Measurements from ENCODE around the gene STAT5A. TPM values are rescaled to one million over a fixed set of nuclear protein-coding genes. Genes with fewer than 3 reads are reported as not detected.

The STAT5A gene
- total and polyA plus RNA-seq, 2 experiments from 2014 or later: 2.3 to 18.1 TPM

DNA sequence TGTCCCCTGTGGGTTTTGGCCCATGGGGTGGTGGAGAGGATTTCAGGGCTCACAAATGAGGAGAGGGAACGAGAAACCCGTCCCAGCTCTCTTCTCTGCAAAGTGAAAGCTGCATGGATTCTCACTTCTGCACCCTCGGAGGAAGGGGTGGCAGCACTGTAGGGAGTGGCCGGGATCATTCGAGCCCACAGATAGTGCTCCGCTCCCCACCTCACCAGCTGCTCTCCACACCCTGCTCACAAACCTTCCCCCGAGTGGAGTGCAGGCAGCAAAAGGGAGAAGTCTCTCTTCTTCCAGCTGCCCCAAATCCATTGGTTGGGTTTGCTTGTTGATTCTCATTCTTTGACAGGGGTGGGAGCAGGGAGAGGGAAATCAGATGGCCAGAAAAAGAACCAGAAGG, 20.1 kb downstream of the STAT5A start (continued):
- TF ChIP-seq, protein P1, sequence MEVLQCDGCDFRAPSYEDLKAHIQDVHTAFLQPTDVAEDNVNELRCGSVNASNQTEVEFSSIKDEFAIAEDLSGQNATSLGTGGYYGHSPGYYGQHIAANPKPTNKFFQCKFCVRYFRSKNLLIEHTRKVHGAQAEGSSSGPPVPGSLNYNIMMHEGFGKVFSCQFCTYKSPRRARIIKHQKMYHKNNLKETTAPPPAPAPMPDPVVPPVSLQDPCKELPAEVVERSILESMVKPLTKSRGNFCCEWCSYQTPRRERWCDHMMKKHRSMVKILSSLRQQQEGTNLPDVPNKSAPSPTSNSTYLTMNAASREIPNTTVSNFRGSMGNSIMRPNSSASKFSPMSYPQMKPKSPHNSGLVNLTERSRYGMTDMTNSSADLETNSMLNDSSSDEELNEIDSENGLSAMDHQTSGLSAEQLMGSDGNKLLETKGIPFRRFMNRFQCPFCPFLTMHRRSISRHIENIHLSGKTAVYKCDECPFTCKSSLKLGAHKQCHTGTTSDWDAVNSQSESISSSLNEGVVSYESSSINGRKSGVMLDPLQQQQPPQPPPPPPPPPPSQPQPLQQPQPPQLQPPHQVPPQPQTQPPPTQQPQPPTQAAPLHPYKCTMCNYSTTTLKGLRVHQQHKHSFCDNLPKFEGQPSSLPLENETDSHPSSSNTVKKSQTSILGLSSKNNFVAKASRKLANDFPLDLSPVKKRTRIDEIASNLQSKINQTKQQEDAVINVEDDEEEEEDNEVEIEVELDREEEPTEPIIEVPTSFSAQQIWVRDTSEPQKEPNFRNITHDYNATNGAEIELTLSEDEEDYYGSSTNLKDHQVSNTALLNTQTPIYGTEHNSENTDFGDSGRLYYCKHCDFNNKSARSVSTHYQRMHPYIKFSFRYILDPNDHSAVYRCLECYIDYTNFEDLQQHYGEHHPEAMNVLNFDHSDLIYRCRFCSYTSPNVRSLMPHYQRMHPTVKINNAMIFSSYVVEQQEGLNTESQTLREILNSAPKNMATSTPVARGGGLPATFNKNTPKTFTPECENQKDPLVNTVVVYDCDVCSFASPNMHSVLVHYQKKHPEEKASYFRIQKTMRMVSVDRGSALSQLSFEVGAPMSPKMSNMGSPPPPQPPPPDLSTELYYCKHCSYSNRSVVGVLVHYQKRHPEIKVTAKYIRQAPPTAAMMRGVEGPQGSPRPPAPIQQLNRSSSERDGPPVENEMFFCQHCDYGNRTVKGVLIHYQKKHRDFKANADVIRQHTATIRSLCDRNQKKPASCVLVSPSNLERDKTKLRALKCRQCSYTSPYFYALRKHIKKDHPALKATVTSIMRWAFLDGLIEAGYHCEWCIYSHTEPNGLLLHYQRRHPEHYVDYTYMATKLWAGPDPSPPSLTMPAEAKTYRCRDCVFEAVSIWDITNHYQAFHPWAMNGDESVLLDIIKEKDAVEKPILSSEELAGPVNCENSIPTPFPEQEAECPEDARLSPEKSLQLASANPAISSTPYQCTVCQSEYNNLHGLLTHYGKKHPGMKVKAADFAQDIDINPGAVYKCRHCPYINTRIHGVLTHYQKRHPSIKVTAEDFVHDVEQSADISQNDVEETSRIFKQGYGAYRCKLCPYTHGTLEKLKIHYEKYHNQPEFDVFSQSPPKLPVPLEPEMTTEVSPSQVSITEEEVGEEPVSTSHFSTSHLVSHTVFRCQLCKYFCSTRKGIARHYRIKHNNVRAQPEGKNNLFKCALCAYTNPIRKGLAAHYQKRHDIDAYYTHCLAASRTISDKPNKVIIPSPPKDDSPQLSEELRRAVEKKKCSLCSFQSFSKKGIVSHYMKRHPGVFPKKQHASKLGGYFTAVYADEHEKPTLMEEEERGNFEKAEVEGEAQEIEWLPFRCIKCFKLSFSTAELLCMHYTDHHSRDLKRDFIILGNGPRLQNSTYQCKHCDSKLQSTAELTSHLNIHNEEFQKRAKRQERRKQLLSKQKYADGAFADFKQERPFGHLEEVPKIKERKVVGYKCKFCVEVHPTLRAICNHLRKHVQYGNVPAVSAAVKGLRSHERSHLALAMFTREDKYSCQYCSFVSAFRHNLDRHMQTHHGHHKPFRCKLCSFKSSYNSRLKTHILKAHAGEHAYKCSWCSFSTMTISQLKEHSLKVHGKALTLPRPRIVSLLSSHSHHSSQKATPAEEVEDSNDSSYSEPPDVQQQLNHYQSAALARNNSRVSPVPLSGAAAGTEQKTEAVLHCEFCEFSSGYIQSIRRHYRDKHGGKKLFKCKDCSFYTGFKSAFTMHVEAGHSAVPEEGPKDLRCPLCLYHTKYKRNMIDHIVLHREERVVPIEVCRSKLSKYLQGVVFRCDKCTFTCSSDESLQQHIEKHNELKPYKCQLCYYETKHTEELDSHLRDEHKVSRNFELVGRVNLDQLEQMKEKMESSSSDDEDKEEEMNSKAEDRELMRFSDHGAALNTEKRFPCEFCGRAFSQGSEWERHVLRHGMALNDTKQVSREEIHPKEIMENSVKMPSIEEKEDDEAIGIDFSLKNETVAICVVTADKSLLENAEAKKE (CRISPR knock-in tag; IDR thresholded peaks at IDR 0.05): no peak
- no peak for TF ChIP-seq EZH2 (IDR thresholded peaks at IDR 0.05; ENCODE audit: low read depth, unreplicated experiment)
- TF ChIP-seq, protein P2, sequence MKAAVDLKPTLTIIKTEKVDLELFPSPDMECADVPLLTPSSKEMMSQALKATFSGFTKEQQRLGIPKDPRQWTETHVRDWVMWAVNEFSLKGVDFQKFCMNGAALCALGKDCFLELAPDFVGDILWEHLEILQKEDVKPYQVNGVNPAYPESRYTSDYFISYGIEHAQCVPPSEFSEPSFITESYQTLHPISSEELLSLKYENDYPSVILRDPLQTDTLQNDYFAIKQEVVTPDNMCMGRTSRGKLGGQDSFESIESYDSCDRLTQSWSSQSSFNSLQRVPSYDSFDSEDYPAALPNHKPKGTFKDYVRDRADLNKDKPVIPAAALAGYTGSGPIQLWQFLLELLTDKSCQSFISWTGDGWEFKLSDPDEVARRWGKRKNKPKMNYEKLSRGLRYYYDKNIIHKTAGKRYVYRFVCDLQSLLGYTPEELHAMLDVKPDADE (IDR thresholded peaks at IDR 0.05): no peak
- TF ChIP-seq, protein P3, sequence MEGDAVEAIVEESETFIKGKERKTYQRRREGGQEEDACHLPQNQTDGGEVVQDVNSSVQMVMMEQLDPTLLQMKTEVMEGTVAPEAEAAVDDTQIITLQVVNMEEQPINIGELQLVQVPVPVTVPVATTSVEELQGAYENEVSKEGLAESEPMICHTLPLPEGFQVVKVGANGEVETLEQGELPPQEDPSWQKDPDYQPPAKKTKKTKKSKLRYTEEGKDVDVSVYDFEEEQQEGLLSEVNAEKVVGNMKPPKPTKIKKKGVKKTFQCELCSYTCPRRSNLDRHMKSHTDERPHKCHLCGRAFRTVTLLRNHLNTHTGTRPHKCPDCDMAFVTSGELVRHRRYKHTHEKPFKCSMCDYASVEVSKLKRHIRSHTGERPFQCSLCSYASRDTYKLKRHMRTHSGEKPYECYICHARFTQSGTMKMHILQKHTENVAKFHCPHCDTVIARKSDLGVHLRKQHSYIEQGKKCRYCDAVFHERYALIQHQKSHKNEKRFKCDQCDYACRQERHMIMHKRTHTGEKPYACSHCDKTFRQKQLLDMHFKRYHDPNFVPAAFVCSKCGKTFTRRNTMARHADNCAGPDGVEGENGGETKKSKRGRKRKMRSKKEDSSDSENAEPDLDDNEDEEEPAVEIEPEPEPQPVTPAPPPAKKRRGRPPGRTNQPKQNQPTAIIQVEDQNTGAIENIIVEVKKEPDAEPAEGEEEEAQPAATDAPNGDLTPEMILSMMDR (conservative IDR thresholded peaks at IDR 0.05; ENCODE audit: low read depth in 2 of 2): no peak
- TF ChIP-seq NANOG (IDR thresholded peaks at IDR 0.05; ENCODE audit: borderline replicate concordance): no peak
- TF ChIP-seq ZNF331 (CRISPR knock-in tag; IDR thresholded peaks at IDR 0.05; ENCODE audit: low read depth): no peak
- no peak for TF ChIP-seq POLR2AphosphoS5 (IDR thresholded peaks at IDR 0.05; ENCODE audit: low read depth)
- no peak for TF ChIP-seq JUNB (IDR thresholded peaks at IDR 0.05; ENCODE audit: unreplicated experiment)

Data from GM23338 (cell line).